GM18907 (cell line): Measurements from ENCODE around the gene FGF4.

Experiments used
- ATAC-seq: cut with Tn5 transposase; IDR thresholded peaks from one replicate; pipeline ENCODE4 v1.9.1; 2021; ENCODE audit warnings: mild to moderate bottlenecking, moderate library complexity; ENCODE audit not compliant: unreplicated experiment

The FGF4 gene

GRCh38 chr11:69729252-69729651 lies 45.9 kb downstream of the FGF4 start:
- no peak for ATAC-seq

DNA sequence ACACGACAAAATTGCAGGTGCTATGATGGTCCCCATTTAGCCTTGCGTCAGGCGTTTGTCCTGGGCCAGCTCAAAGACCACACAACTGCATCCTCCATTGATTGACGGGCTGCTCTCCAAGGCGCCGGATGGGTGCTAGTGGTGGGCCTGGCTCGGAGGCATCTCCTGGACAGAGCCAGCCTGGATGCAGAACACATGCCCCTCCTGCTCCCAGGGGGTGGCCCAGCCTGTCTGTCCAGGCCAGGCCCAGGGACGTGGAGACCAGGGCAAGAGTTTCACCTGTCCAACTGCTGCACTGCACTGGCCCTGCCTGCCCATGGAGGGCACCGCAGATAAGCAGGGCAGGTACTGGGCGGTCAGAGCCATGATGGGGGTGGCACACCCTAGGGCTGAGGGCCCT lies 47.9 kb downstream of the FGF4 start:
- no peak for ATAC-seq

DNA sequence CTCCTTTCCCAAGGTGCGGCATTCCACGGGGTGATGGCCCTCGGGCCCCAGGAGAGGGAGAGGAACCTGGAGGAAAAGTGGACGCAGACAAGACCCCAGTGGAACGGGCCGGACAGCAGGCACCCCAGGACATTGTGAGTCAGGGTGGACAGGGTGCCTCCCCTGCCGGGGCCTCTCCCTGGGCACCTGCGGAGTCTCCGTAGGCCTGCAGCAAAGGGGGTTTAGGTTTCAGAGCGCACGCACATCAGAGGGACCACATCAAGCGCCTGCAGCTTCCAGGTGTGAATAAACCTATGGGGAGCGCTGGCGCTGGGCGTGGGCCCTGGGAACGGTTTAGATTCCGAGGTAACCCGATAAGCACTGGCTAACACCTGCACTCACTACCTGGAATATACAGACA lies 48.7 kb downstream of the FGF4 start:
- no peak for ATAC-seq

- ATAC-seq: no peak
These were observed 49.1 kb downstream of the FGF4 start for GRCh38 chr11:69726019-69726418.

GRCh38 chr11:69721745-69722144 lies 53.4 kb downstream of the FGF4 start:
- ATAC-seq: no peak

DNA sequence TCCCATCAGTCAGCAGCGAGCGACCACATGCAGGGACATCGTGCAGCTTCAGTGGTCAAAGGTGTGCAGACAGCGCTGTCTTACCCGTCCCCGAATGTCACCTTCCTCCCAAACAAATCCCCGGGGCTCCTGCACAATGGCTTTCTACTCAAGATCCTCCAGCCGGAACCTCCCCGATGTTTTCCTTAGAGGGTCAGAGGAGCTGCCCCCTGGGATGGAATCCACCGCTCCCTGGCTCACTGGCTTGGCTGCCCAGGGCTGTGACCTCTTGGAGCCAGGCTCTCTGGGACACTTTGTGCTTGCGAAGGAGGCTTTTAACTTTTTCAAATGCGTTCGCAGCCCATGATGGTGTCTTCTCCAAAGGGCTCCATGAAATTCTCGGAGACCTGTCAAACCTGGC lies 54.0 kb downstream of the FGF4 start:
- ATAC-seq: no peak
